Stomach (tissue), 4 donors: Measurements from ENCODE around the gene NCAPG2.

Experiments
- CTCF ChIP-seq, 7 experiments: fragments of 450-650 bp in 4 of 7; fragments of 200-600 bp in 3 of 7; sonication (generic) in 3 of 7; IDR thresholded peaks; one replicate each; pipeline ENCODE4 v1.5.1; 2016 to 2019; ENCODE audit warnings: antibody characterized with exemption in 7 of 7, control low read depth in 2 of 7, mild to moderate bottlenecking in 1 of 7
- EP300 ChIP-seq: sonication (generic); formaldehyde crosslinking; IDR thresholded peaks from one replicate; pipeline ENCODE4 v1.6.1; 2017; ENCODE audit warnings: antibody characterized with exemption

- TF ChIP-seq CTCF (IDR thresholded peaks at IDR 0.05) (no peak), EP300 (no peak)
Measured at GRCh38 chr7:158606129-158606528, 98.5 kb downstream of the NCAPG2 start.
